Effector CD4-positive, alpha-beta T cell (primary cell): ENCODE measurements around the gene FAM180A. TPM values are rescaled to one million over a fixed set of nuclear protein-coding genes. Genes with fewer than 3 reads are reported as not detected.
"Not testable (repeated sequence)": the region's sequence is repeated elsewhere in the genome, so short reads cannot be mapped to it uniquely, and the experiment has no call there.

Experiments
- DNase-seq: peaks from one replicate; pipeline ENCODE4 v3.0.0-alpha.2; 2020
- total RNA-seq: gene quantifications from one replicate; lab custom pipeline; 2026; lab: John Stamatoyannopoulos, UW

The FAM180A gene
- total RNA-seq = not detected

- no peak for DNase-seq
These were observed at the start of gene FAM180A for GRCh38 chr7:135748770-135749169. TSS of gene FAM180A (minus strand) at chr7:135748813. CDS start at chr7:135748580, 233 bp downstream.

- DNase-seq = no peak
These were observed 49.5 kb upstream of the FAM180A start for GRCh38 chr7:135798095-135798494.

- DNase-seq = no peak
These were observed 47.4 kb upstream of the FAM180A start for GRCh38 chr7:135795846-135796570.

GRCh38 chr7:135793841-135794240 lies 45.2 kb upstream of the FAM180A start:
- DNase-seq = no peak

- DNase-seq = no peak
These were observed 44.3 kb upstream of the FAM180A start for GRCh38 chr7:135792866-135793265.

GRCh38 chr7:135792363-135792668 lies 43.7 kb upstream of the FAM180A start:
- DNase-seq = no peak

- DNase-seq = no peak
These were observed 43.1 kb upstream of the FAM180A start for GRCh38 chr7:135791543-135792362.

GRCh38 chr7:135790371-135790977 lies 41.9 kb upstream of the FAM180A start:
- no peak for DNase-seq

GRCh38 chr7:135789956-135790355 lies 41.3 kb upstream of the FAM180A start:
- DNase-seq = no peak

- DNase-seq = no peak
These were observed 40.8 kb upstream of the FAM180A start for GRCh38 chr7:135789431-135789830.

- DNase-seq = no peak
These were observed 38.3 kb upstream of the FAM180A start for GRCh38 chr7:135786911-135787310.

GRCh38 chr7:135785065-135785464 lies 36.5 kb upstream of the FAM180A start:
- no peak for DNase-seq

GRCh38 chr7:135784013-135784412 lies 35.4 kb upstream of the FAM180A start:
- no peak for DNase-seq

- no peak for DNase-seq
These were observed 34.2 kb upstream of the FAM180A start for GRCh38 chr7:135782801-135783200.

- no peak for DNase-seq
These were observed 33.8 kb upstream of the FAM180A start for GRCh38 chr7:135782377-135782776.

- DNase-seq = no peak
These were observed 29.2 kb upstream of the FAM180A start for GRCh38 chr7:135777626-135778398.

GRCh38 chr7:135775915-135776314 lies 27.3 kb upstream of the FAM180A start:
- not testable (repeated sequence) for DNase-seq

- DNase-seq = no peak
These were observed 26.6 kb upstream of the FAM180A start for GRCh38 chr7:135775230-135775629.

- DNase-seq = no peak
These were observed 25.7 kb upstream of the FAM180A start for GRCh38 chr7:135774284-135774683.

GRCh38 chr7:135773464-135773863 lies 24.9 kb upstream of the FAM180A start:
- DNase-seq = no peak

GRCh38 chr7:135772639-135773222 lies 24.1 kb upstream of the FAM180A start:
- DNase-seq = no peak

GRCh38 chr7:135771961-135772638 lies 23.5 kb upstream of the FAM180A start:
- DNase-seq = no peak
